SK-N-SH treated with all-trans-retinoic acid at 6 μM for 48 hours (cell line): Measurements from ENCODE around the gene CCDC102B.

Experiments used
- ATAC-seq: fragments of 200-7000 bp; cut with Tn5 transposase; 3 replicates; pipeline ENCODE4 v1.9.1; 2020; ENCODE audit warnings: mild to moderate bottlenecking, moderate library complexity
- ARNTL ChIP-seq: fragments of 450-650 bp; formaldehyde crosslinking; IDR thresholded peaks from 2 replicates; pipeline ENCODE4 v1.5.0; 2020; ENCODE audit warnings: low read depth, mild to moderate bottlenecking, moderate library complexity, borderline replicate concordance
- BACH2 ChIP-seq: fragments of 250-450 bp; sonication (Bioruptor Pico); IDR thresholded peaks from 2 replicates; pipeline ENCODE4 v1.9.0; 2021; ENCODE audit warnings: mild to moderate bottlenecking, borderline replicate concordance
- CSDC2 ChIP-seq: fragments of 250-450 bp; sonication (Bioruptor Pico); IDR thresholded peaks from 2 replicates; pipeline ENCODE4 v1.5.0; 2020; ENCODE audit warnings: mild to moderate bottlenecking, moderate library complexity
- ESRRG ChIP-seq: fragments of 250-450 bp; sonication (Bioruptor Pico); IDR thresholded peaks from 2 replicates; pipeline ENCODE4 v1.6.1; 2021; ENCODE audit warnings: mild to moderate bottlenecking
- GLIS3 ChIP-seq: fragments of 250-450 bp; sonication (Bioruptor Pico); IDR thresholded peaks from 2 replicates; pipeline ENCODE4 v1.5.0; 2020; ENCODE audit warnings: mild to moderate bottlenecking, moderate library complexity
- ISL1 ChIP-seq: fragments of 250-450 bp; sonication (Bioruptor Pico); IDR thresholded peaks from 2 replicates; pipeline ENCODE4 v2.1.2; 2022; ENCODE audit warnings: mild to moderate bottlenecking, moderate library complexity
- SNAI2 ChIP-seq: fragments of 250-450 bp; sonication (Bioruptor Pico); IDR thresholded peaks from 2 replicates; pipeline ENCODE4 v1.5.0; 2020; ENCODE audit warnings: mild to moderate bottlenecking, moderate library complexity
- TCF4 ChIP-seq: fragments of 250-450 bp; sonication (Bioruptor Pico); IDR thresholded peaks from 2 replicates; pipeline ENCODE4 v1.8.0; 2021; ENCODE audit warnings: mild to moderate bottlenecking, moderate library complexity, borderline replicate concordance
- TOX ChIP-seq: fragments of 250-450 bp; sonication (Bioruptor Pico); IDR thresholded peaks from 2 replicates; pipeline ENCODE4 v1.8.0; 2021; ENCODE audit warnings: mild to moderate bottlenecking, moderate library complexity, borderline replicate concordance
- ZFP3 ChIP-seq: fragments of 250-450 bp; sonication (Bioruptor Pico); IDR thresholded peaks from 2 replicates; pipeline ENCODE4 v1.5.0; 2020; ENCODE audit warnings: mild to moderate bottlenecking, moderate library complexity
- ZFP30 ChIP-seq: fragments of 450-650 bp; formaldehyde crosslinking; IDR thresholded peaks from 2 replicates; pipeline ENCODE4 v1.5.0; 2022; ENCODE audit warnings: mild to moderate bottlenecking, moderate library complexity
- ZNF565 ChIP-seq: fragments of 450-650 bp; formaldehyde crosslinking; conservative IDR thresholded peaks from 2 replicates; pipeline ENCODE4 v1.5.0; 2020; ENCODE audit warnings: low read depth, mild to moderate bottlenecking, moderate library complexity
- ZNF70 ChIP-seq: fragments of 450-650 bp; formaldehyde crosslinking; IDR thresholded peaks from 2 replicates; pipeline ENCODE4 v1.5.0; 2020; ENCODE audit warnings: mild to moderate bottlenecking, moderate library complexity
- TF ChIP-seq, protein P1 (sequence below): fragments of 250-450 bp; sonication (Bioruptor Pico); IDR thresholded peaks from 2 replicates; pipeline ENCODE4 v1.5.0; 2020; ENCODE audit warnings: mild to moderate bottlenecking, moderate library complexity
- TF ChIP-seq, protein P2 (sequence below): fragments of 250-450 bp; sonication (Bioruptor Pico); IDR thresholded peaks from 2 replicates; pipeline ENCODE4 v1.8.0; 2020; ENCODE audit warnings: mild to moderate bottlenecking, moderate library complexity, borderline replicate concordance
- TF ChIP-seq, protein P3 (sequence below): fragments of 250-450 bp; sonication (Bioruptor Pico); IDR thresholded peaks from 2 replicates; pipeline ENCODE4 v1.5.1; 2020; ENCODE audit warnings: low read depth, mild to moderate bottlenecking, moderate library complexity
- TF ChIP-seq, protein P4 (sequence below): fragments of 250-450 bp; sonication (Bioruptor Pico); IDR thresholded peaks from 2 replicates; pipeline ENCODE4 v1.5.1; 2021; ENCODE audit warnings: mild to moderate bottlenecking, moderate library complexity
- TF ChIP-seq, protein P5 (sequence below): fragments of 250-450 bp; sonication (Bioruptor Pico); IDR thresholded peaks from 2 replicates; pipeline ENCODE4 v1.8.0; 2021; ENCODE audit warnings: low read depth, mild to moderate bottlenecking, moderate library complexity, borderline replicate concordance

CCDC102B gene

DNA sequence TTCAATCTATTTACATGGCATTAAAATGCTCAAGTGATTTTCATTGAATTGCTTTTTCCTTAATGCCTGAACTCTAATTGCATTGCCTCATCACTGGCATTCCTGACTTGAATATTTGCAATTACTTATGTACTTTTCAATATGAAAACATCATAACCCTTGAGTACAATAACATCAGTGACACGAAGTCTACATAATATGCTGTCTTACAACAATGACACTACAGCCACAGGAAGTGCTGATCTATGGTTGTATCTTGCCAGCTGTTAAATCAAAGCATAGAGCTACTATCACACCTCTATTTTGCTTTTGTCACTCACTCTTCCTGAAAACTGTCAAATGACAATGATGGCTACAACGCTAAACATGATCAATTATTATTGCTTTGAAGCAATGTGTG is 156.9 kb downstream of the CCDC102B start:
- ATAC-seq, result no peak
- no peak for TF ChIP-seq ZNF565 (CRISPR knock-in tag)
- TF ChIP-seq GLIS3 (CRISPR knock-in tag), result no peak
- TF ChIP-seq ZFP30, result no peak
- no peak for TF ChIP-seq TCF4

DNA sequence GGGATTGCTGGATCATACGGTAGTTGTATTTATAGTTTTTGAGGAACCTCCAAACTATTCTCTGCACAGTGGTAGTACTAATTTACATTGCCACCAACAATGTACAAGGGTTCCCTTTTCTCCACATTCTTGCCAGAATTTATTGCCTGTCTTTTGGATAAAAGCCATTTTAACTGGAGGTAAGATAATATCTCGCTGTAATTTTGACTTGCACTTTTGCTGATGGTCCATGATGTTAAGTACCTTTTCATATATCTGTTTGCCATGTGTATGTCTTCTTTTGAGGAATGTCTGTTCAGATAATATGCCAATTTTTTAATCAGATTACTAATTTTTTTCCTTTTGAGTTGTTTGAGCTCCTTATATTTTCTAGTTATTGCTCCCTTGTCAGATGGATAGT is 158.8 kb downstream of the CCDC102B start:
- no peak for ATAC-seq
- TF ChIP-seq ISL1 (CRISPR knock-in tag) (peak; percentile 91), BACH2 (no peak)
- TF ChIP-seq, all 23 proteins: peak for 1

DNA sequence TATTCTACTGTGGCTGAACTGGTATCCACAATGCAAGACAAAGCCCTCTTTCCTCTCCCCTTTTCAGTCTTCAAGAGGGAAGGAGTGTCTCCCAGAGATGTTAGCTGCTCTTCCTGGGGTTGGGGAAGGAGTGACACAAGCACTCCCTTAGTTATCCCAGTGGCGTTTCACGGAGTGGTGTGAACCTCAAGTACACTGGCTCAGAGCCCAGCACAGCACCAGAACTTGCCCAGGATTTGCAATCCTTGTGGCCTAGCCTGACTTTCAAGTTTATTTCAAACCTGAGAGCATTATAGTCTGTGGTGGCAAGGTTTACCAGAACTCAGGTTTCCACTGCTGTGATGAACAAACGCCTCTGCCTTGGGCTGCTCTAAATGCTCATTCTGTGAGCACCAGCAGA is 162.5 kb downstream of the CCDC102B start:
- TF ChIP-seq TCF4 (no peak), ISL1 (CRISPR knock-in tag) (no peak), CSDC2 (CRISPR knock-in tag) (no peak), ZFP3 (CRISPR knock-in tag) (no peak), TOX (no peak), SNAI2 (CRISPR knock-in tag) (no peak), BACH2 (no peak), GLIS3 (CRISPR knock-in tag) (no peak)
- TF ChIP-seq, protein P1, sequence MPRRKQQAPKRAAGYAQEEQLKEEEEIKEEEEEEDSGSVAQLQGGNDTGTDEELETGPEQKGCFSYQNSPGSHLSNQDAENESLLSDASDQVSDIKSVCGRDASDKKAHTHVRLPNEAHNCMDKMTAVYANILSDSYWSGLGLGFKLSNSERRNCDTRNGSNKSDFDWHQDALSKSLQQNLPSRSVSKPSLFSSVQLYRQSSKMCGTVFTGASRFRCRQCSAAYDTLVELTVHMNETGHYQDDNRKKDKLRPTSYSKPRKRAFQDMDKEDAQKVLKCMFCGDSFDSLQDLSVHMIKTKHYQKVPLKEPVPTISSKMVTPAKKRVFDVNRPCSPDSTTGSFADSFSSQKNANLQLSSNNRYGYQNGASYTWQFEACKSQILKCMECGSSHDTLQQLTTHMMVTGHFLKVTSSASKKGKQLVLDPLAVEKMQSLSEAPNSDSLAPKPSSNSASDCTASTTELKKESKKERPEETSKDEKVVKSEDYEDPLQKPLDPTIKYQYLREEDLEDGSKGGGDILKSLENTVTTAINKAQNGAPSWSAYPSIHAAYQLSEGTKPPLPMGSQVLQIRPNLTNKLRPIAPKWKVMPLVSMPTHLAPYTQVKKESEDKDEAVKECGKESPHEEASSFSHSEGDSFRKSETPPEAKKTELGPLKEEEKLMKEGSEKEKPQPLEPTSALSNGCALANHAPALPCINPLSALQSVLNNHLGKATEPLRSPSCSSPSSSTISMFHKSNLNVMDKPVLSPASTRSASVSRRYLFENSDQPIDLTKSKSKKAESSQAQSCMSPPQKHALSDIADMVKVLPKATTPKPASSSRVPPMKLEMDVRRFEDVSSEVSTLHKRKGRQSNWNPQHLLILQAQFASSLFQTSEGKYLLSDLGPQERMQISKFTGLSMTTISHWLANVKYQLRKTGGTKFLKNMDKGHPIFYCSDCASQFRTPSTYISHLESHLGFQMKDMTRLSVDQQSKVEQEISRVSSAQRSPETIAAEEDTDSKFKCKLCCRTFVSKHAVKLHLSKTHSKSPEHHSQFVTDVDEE (CRISPR knock-in tag), result no peak
- TF ChIP-seq, protein P2, sequence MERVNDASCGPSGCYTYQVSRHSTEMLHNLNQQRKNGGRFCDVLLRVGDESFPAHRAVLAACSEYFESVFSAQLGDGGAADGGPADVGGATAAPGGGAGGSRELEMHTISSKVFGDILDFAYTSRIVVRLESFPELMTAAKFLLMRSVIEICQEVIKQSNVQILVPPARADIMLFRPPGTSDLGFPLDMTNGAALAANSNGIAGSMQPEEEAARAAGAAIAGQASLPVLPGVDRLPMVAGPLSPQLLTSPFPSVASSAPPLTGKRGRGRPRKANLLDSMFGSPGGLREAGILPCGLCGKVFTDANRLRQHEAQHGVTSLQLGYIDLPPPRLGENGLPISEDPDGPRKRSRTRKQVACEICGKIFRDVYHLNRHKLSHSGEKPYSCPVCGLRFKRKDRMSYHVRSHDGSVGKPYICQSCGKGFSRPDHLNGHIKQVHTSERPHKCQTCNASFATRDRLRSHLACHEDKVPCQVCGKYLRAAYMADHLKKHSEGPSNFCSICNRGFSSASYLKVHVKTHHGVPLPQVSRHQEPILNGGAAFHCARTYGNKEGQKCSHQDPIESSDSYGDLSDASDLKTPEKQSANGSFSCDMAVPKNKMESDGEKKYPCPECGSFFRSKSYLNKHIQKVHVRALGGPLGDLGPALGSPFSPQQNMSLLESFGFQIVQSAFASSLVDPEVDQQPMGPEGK (CRISPR knock-in tag), result no peak
- TF ChIP-seq, protein P3, sequence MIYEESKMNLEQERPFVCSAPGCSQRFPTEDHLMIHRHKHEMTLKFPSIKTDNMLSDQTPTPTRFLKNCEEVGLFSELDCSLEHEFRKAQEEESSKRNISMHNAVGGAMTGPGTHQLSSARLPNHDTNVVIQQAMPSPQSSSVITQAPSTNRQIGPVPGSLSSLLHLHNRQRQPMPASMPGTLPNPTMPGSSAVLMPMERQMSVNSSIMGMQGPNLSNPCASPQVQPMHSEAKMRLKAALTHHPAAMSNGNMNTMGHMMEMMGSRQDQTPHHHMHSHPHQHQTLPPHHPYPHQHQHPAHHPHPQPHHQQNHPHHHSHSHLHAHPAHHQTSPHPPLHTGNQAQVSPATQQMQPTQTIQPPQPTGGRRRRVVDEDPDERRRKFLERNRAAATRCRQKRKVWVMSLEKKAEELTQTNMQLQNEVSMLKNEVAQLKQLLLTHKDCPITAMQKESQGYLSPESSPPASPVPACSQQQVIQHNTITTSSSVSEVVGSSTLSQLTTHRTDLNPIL, result no peak
- TF ChIP-seq, protein P4, sequence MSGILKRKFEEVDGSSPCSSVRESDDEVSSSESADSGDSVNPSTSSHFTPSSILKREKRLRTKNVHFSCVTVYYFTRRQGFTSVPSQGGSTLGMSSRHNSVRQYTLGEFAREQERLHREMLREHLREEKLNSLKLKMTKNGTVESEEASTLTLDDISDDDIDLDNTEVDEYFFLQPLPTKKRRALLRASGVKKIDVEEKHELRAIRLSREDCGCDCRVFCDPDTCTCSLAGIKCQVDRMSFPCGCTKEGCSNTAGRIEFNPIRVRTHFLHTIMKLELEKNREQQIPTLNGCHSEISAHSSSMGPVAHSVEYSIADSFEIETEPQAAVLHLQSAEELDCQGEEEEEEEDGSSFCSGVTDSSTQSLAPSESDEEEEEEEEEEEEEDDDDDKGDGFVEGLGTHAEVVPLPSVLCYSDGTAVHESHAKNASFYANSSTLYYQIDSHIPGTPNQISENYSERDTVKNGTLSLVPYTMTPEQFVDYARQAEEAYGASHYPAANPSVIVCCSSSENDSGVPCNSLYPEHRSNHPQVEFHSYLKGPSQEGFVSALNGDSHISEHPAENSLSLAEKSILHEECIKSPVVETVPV (CRISPR knock-in tag), result no peak
- ATAC-seq, result no peak

DNA sequence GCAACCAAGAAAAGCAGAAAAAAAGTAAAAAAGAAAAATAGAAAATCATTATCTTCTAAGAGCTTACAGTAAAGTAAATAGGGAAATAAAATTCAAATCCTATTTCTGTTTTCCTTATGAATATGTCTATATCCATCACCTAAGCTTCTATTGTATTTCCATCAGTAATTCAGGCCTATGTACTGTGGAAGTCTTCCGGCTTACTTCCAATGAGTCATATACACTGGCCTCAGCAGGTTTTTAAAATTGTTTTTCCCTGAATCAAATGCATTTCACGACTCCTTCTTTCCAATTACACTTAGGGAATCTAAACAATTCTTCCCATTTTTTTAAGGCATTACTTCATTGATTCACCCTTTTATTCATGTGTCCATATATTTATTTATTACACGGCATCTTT is 164.7 kb downstream of the CCDC102B start:
- ATAC-seq, result no peak
- TF ChIP-seq, protein P1 (CRISPR knock-in tag), result no peak
- no peak for TF ChIP-seq ARNTL (CRISPR knock-in tag)
- TF ChIP-seq ESRRG, result no peak
- TF ChIP-seq CSDC2 (CRISPR knock-in tag), result no peak
- TF ChIP-seq, protein P2 (CRISPR knock-in tag), result no peak
- TF ChIP-seq, protein P5, sequence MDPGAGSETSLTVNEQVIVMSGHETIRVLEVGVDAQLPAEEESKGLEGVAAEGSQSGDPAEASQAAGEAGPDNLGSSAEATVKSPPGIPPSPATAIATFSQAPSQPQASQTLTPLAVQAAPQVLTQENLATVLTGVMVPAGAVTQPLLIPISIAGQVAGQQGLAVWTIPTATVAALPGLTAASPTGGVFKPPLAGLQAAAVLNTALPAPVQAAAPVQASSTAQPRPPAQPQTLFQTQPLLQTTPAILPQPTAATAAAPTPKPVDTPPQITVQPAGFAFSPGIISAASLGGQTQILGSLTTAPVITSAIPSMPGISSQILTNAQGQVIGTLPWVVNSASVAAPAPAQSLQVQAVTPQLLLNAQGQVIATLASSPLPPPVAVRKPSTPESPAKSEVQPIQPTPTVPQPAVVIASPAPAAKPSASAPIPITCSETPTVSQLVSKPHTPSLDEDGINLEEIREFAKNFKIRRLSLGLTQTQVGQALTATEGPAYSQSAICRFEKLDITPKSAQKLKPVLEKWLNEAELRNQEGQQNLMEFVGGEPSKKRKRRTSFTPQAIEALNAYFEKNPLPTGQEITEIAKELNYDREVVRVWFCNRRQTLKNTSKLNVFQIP (CRISPR knock-in tag), result no peak
- TF ChIP-seq, protein P3, result no peak
- no peak for TF ChIP-seq TCF4
- TF ChIP-seq ZNF70 (CRISPR knock-in tag), result no peak
- TF ChIP-seq GLIS3 (CRISPR knock-in tag), result no peak
